HEK293 (cell line): ENCODE measurements around the gene EVC.

Experiments
- CTCF ChIA-PET: fragments of 350-600 bp; formaldehyde crosslinking; extraction: SDS; loops from one replicate; lab custom pipeline; 2021; ENCODE audit warnings: antibody characterized with exemption; lab: Yijun Ruan, JAX
- POLR2A ChIA-PET: fragments of 300-600 bp; formaldehyde crosslinking; extraction: SDS; loops from one replicate; lab custom pipeline; 2020; ENCODE audit warnings: antibody characterized with exemption, inconsistent platforms; lab: Yijun Ruan, JAX
- H3K27ac ChIP-seq: fragments of 200-500 bp; sonication (Bioruptor generic); 2 replicates; pipeline ENCODE4 v1.5.1; 2014; ENCODE audit warnings: low read depth, low read length, control low read depth, inconsistent platforms; ENCODE audit errors: extremely low read depth
- H3K36me3 ChIP-seq, 2 experiments: fragments of 200-500 bp in 1 of 2; sonication (Bioruptor generic) in 1 of 2; 1 replicate in 1 of 2; 2 replicates in 1 of 2; pipeline ENCODE4 v1.5.1; 2014 to 2017; ENCODE audit warnings: inconsistent platforms in 2 of 2, low read length in 2 of 2; ENCODE audit not compliant: control insufficient read depth in 2 of 2, insufficient read depth in 1 of 2
- H3K4me1 ChIP-seq: fragments of 200-500 bp; sonication (Bioruptor generic); 2 replicates; pipeline ENCODE4 v1.5.1; 2014; ENCODE audit warnings: mild to moderate bottlenecking, low read length, inconsistent platforms; ENCODE audit not compliant: control insufficient read depth, insufficient read depth
- H3K4me3 ChIP-seq: 2 replicates; pipeline ENCODE4 v1.5.1; 2011; ENCODE audit warnings: low read depth, mild to moderate bottlenecking, control low read depth, low read length, moderate library complexity
- H3K9me3 ChIP-seq: fragments of 200-500 bp; sonication (Bioruptor generic); 2 replicates; pipeline ENCODE4 v1.5.1; 2014; ENCODE audit warnings: low read depth, low read length, inconsistent platforms; ENCODE audit not compliant: control insufficient read depth, insufficient read depth
- HIC1 ChIP-seq: fragments of 450-650 bp; formaldehyde crosslinking; IDR thresholded peaks from 2 replicates; pipeline ENCODE4 v1.5.1; 2016; ENCODE audit warnings: missing biosample characterization, missing genetic modification characterization
- IKZF3 ChIP-seq: fragments of 450-650 bp; IDR thresholded peaks from 2 replicates; pipeline ENCODE4 v1.5.0; 2018; ENCODE audit warnings: missing biosample characterization, mild to moderate bottlenecking, missing genetic modification characterization, moderate library complexity
- KLF17 ChIP-seq: fragments of 450-650 bp; formaldehyde crosslinking; IDR thresholded peaks from 2 replicates; pipeline ENCODE4 v1.5.1; 2016; ENCODE audit warnings: missing biosample characterization, missing genetic modification characterization
- MEIS1 ChIP-seq: sonication (generic); formaldehyde crosslinking; IDR thresholded peaks from 2 replicates; pipeline ENCODE4 v1.8.1; 2022; ENCODE audit warnings: missing genetic modification reagents, mild to moderate bottlenecking, borderline replicate concordance
- MYNN ChIP-seq: fragments of 450-650 bp; formaldehyde crosslinking; IDR thresholded peaks from 2 replicates; pipeline ENCODE4 v1.5.1; 2016; ENCODE audit warnings: missing biosample characterization, missing genetic modification characterization, borderline replicate concordance
- MZF1 ChIP-seq: fragments of 450-650 bp; formaldehyde crosslinking; IDR thresholded peaks from 2 replicates; pipeline ENCODE4 v1.5.1; 2017; ENCODE audit warnings: missing biosample characterization, missing genetic modification characterization, borderline replicate concordance
- ZEB2 ChIP-seq: fragments of 450-650 bp; formaldehyde crosslinking; IDR thresholded peaks from 2 replicates; pipeline ENCODE4 v1.5.1; 2016; ENCODE audit warnings: missing biosample characterization, missing genetic modification characterization
- ZFP3 ChIP-seq: fragments of 450-650 bp; formaldehyde crosslinking; IDR thresholded peaks from 2 replicates; pipeline ENCODE4 v1.5.1; 2016; ENCODE audit warnings: low read depth, missing biosample characterization, missing genetic modification characterization
- ZNF174 ChIP-seq: fragments of 450-650 bp; formaldehyde crosslinking; IDR thresholded peaks from 2 replicates; pipeline ENCODE4 v1.5.0; 2017; ENCODE audit warnings: missing biosample characterization, mild to moderate bottlenecking, missing genetic modification characterization
- ZNF239 ChIP-seq: fragments of 450-650 bp; formaldehyde crosslinking; IDR thresholded peaks from 2 replicates; pipeline ENCODE4 v1.5.1; 2016; ENCODE audit warnings: missing biosample characterization, missing genetic modification characterization
- ZNF292 ChIP-seq: fragments of 450-650 bp; formaldehyde crosslinking; IDR thresholded peaks from 2 replicates; pipeline ENCODE4 v1.5.1; 2016; ENCODE audit warnings: low read depth, missing biosample characterization, missing genetic modification characterization, borderline replicate concordance
- ZNF302 ChIP-seq: fragments of 450-650 bp; formaldehyde crosslinking; IDR thresholded peaks from 2 replicates; pipeline ENCODE4 v1.5.1; 2016; ENCODE audit warnings: missing biosample characterization, missing genetic modification characterization, low read depth
- ZNF311 ChIP-seq: fragments of 450-650 bp; formaldehyde crosslinking; IDR thresholded peaks from 2 replicates; pipeline ENCODE4 v1.5.1; 2017; ENCODE audit warnings: missing biosample characterization, missing genetic modification characterization, borderline replicate concordance
- ZNF37A ChIP-seq: fragments of 450-650 bp; IDR thresholded peaks from 2 replicates; pipeline ENCODE4 v1.5.1; 2018; ENCODE audit warnings: missing biosample characterization, missing genetic modification characterization
- ZNF404 ChIP-seq: fragments of 450-650 bp; formaldehyde crosslinking; IDR thresholded peaks from 2 replicates; pipeline ENCODE4 v1.5.1; 2017; ENCODE audit warnings: missing biosample characterization, missing genetic modification characterization
- ZNF426 ChIP-seq: fragments of 450-650 bp; formaldehyde crosslinking; IDR thresholded peaks from 2 replicates; pipeline ENCODE4 v1.5.1; 2017; ENCODE audit warnings: missing biosample characterization, missing genetic modification characterization, mild to moderate bottlenecking, inconsistent platforms, moderate library complexity
- ZNF548 ChIP-seq: fragments of 450-650 bp; formaldehyde crosslinking; IDR thresholded peaks from 2 replicates; pipeline ENCODE4 v1.5.1; 2016; ENCODE audit warnings: missing biosample characterization, missing genetic modification characterization
- ZNF560 ChIP-seq: fragments of 450-650 bp; formaldehyde crosslinking; IDR thresholded peaks from 2 replicates; pipeline ENCODE4 v1.5.1; 2017; ENCODE audit warnings: missing biosample characterization, missing genetic modification characterization, borderline replicate concordance
- ZNF561 ChIP-seq: fragments of 450-650 bp; IDR thresholded peaks from 2 replicates; pipeline ENCODE4 v1.5.1; 2018; ENCODE audit warnings: missing biosample characterization, missing genetic modification characterization, borderline replicate concordance
- ZNF660 ChIP-seq: fragments of 450-650 bp; IDR thresholded peaks from 2 replicates; pipeline ENCODE4 v1.5.1; 2018; ENCODE audit warnings: missing biosample characterization, mild to moderate bottlenecking, missing genetic modification characterization
- ZNF701 ChIP-seq: fragments of 450-650 bp; formaldehyde crosslinking; IDR thresholded peaks from 2 replicates; pipeline ENCODE4 v1.5.1; 2016; ENCODE audit warnings: missing biosample characterization, missing genetic modification characterization
- ZNF777 ChIP-seq: fragments of 450-650 bp; formaldehyde crosslinking; IDR thresholded peaks from 2 replicates; pipeline ENCODE4 v1.5.1; 2017; ENCODE audit warnings: missing biosample characterization, missing genetic modification characterization, borderline replicate concordance

EVC gene

GRCh38 chr4:5707366-5707765 is 3.6 kb upstream of the EVC start (continued):
- TF ChIP-seq ZNF292 (tag by site-specific recombination), result no peak
- no peak for TF ChIP-seq ZNF239 (tag by site-specific recombination)
- no peak for TF ChIP-seq ZNF777
- TF ChIP-seq, all 188 proteins: peak for 0

GRCh38 chr4:5707778-5708448 is 3.1 kb upstream of the EVC start:
- H3K36me3 ChIP-seq, result peaks cover 0 to 2% of the 10 kb centered on the region in 2 experiments; a peak in 1 of 3 replicates
- no peaks in the 10 kb centered on the region for H3K9me3 ChIP-seq
- POLR2A ChIA-PET, result no interaction called here
- CTCF ChIA-PET, result no interaction called here
- no peak for TF ChIP-seq ZFP3 (tag by site-specific recombination)
- no peak for TF ChIP-seq ZNF404
- no peak for TF ChIP-seq MZF1
- no peak for TF ChIP-seq HIC1 (tag by site-specific recombination)
- no peak for TF ChIP-seq MYNN (tag by site-specific recombination)
- TF ChIP-seq ZEB2, result no peak
- TF ChIP-seq ZNF548, result no peak
- TF ChIP-seq ZNF560 (tag by site-specific recombination), result no peak
- TF ChIP-seq ZNF37A (tag by site-specific recombination), result no peak
- TF ChIP-seq IKZF3 (tag by site-specific recombination), result no peak
- TF ChIP-seq ZNF311 (tag by site-specific recombination), result no peak
- no peak for TF ChIP-seq ZNF174 (tag by site-specific recombination)
- TF ChIP-seq ZNF660, result no peak
- TF ChIP-seq KLF17, result no peak
- no peak for TF ChIP-seq MEIS1 (CRISPR knock-in tag)
- TF ChIP-seq ZNF701 (tag by site-specific recombination), result no peak
- no peak for TF ChIP-seq ZNF302 (tag by site-specific recombination)
- TF ChIP-seq ZNF561, result no peak
- TF ChIP-seq ZNF426 (tag by site-specific recombination), result no peak
- H3K4me3 ChIP-seq, result no peak overlapping the region; the same call in 1 of the 2 replicates
- no peak overlapping the region for H3K27ac ChIP-seq
- no peaks in the 10 kb centered on the region for H3K4me1 ChIP-seq
